K562 treated with DMSO at 1 percent for 24 hours (cell line): ENCODE results near the gene PCDHGB5. TPM values are rescaled to one million over a fixed set of nuclear protein-coding genes. Genes with fewer than 3 reads are reported as not detected.

Experiments used
- total RNA-seq: library from RNA; unstranded; fragments of 300-600 nt; gene quantifications from 2 replicates; pipeline ENCODE4 v1.2.3, GENCODE V29; 2022; ENCODE audit warnings: low read depth; ENCODE audit not compliant: insufficient read depth

PCDHGB5 gene
- total RNA-seq, 1 experiment from 2014 or later = 0.42 TPM

DNA sequence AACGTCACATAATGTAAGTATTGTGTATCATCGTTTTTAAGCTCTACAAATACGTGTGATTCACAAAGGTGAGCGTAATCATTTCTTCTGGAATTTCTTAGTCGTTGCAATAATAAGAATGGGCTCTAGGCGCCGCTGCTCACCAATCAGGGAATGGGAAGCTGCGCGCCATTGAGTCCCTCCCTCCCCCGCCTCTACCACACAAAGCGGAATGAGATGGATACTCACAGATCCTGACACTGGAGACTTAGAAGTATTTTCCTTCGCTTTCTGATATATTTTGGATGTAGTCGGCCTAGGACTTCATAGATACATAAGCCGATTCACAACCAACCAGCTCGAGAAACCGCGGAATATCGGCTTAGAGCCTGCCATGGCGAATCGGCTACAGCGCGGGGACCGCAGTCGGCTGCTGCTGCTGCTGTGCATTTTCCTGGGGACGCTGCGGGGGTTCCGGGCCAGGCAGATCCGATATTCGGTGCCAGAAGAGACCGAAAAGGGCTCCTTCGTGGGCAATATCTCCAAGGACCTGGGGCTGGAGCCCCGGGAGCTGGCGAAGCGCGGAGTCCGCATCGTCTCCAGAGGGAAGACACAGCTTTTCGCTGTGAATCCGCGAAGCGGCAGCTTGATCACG is 23.2 kb downstream of the PCDHGB5 start, which contains the start of gene PCDHGA11:
TSS of gene PCDHGA11 (plus strand) at position 197 of the 634 bp plus-strand sequence. CDS start at position 374, 177 bp downstream.

GRCh38 chr5:141430332-141431113 is 32.8 kb downstream of the PCDHGB5 start, which contains the start of gene PCDHGA12:
Gene PCDHGA12, plus strand, starts transcription at chr5:141430507. Its CDS starts 253 bp downstream, at chr5:141430760.

Other genes with a start within 250 kb of the PCDHGB5 start
- not detected in 2 replicates for gene PCDHB6, start 247.9 kb upstream of the PCDHGB5 start, total RNA-seq
- gene PCDHB7, start 225.3 kb upstream of the PCDHGB5 start, total RNA-seq = 0.06 TPM in 1 of 2 replicates, not detected in the other
- 0.09 TPM in 1 of 2 replicates, not detected in the other for gene PCDHB8, start 220.2 kb upstream of the PCDHGB5 start, total RNA-seq
- gene PCDHB16, start 215.6 kb upstream of the PCDHGB5 start, total RNA-seq = not detected in 2 replicates
- gene PCDHB9, start 210.8 kb upstream of the PCDHGB5 start, total RNA-seq = not detected in 2 replicates
- not detected in 2 replicates for gene PCDHB10, start 205.6 kb upstream of the PCDHGB5 start, total RNA-seq
- gene PCDHB11, start 198.3 kb upstream of the PCDHGB5 start, total RNA-seq = 0.13 TPM in 1 of 2 replicates, not detected in the other
- not detected in 2 replicates for gene PCDHB12, start 189.2 kb upstream of the PCDHGB5 start, total RNA-seq
- 0.16 and 0.22 TPM in 2 replicates for gene PCDHB13, start 184.0 kb upstream of the PCDHGB5 start, total RNA-seq
- 0.21 TPM in 1 of 2 replicates, not detected in the other for gene PCDHB14, start 174.6 kb upstream of the PCDHGB5 start, total RNA-seq
- gene PCDHB15, start 152.6 kb upstream of the PCDHGB5 start, total RNA-seq = 0.35 and 0.52 TPM in 2 replicates
- gene SLC25A2, start 93.9 kb upstream of the PCDHGB5 start, total RNA-seq = not detected in 2 replicates
- 95.8 and 97.2 TPM in 2 replicates for gene TAF7, start 77.2 kb upstream of the PCDHGB5 start, total RNA-seq
- gene PCDHGA1, start 67.4 kb upstream of the PCDHGB5 start, total RNA-seq = 0.16 and 0.29 TPM in 2 replicates
- 0.54 and 0.63 TPM in 2 replicates for gene PCDHGA2, start 59.2 kb upstream of the PCDHGB5 start, total RNA-seq
- 0.50 and 0.89 TPM in 2 replicates for gene PCDHGA3, start 54.1 kb upstream of the PCDHGB5 start, total RNA-seq
- gene PCDHGB1, start 47.8 kb upstream of the PCDHGB5 start, total RNA-seq = 0.43 and 0.52 TPM in 2 replicates
- 0.52 and 1.2 TPM in 2 replicates for gene PCDHGA4, start 42.9 kb upstream of the PCDHGB5 start, total RNA-seq
- gene PCDHGB2, start 38.0 kb upstream of the PCDHGB5 start, total RNA-seq = 0.51 and 0.63 TPM in 2 replicates
- 0.22 and 0.44 TPM in 2 replicates for gene PCDHGA5, start 33.8 kb upstream of the PCDHGB5 start, total RNA-seq
- 0.51 and 0.56 TPM in 2 replicates for gene PCDHGB3, start 27.7 kb upstream of the PCDHGB5 start, total RNA-seq
- 0.27 and 0.39 TPM in 2 replicates for gene PCDHGA6, start 24.1 kb upstream of the PCDHGB5 start, total RNA-seq
- gene PCDHGA7, start 15.2 kb upstream of the PCDHGB5 start, total RNA-seq = 0.37 TPM in 2 replicates
- gene PCDHGB4, start 10.2 kb upstream of the PCDHGB5 start, total RNA-seq = 0.12 and 0.16 TPM in 2 replicates
- 0.43 and 0.49 TPM in 2 replicates for gene PCDHGA8, start 5.3 kb upstream of the PCDHGB5 start, total RNA-seq
- 0.17 TPM in 1 of 2 replicates, not detected in the other for gene PCDHGA9, start 4.8 kb downstream of the PCDHGB5 start, total RNA-seq
- gene PCDHGB6, start 10.1 kb downstream of the PCDHGB5 start, total RNA-seq = 0.16 and 0.27 TPM in 2 replicates
- 0.07 TPM in 1 of 2 replicates, not detected in the other for gene PCDHGA10, start 15.0 kb downstream of the PCDHGB5 start, total RNA-seq
- gene PCDHGB7, start 19.7 kb downstream of the PCDHGB5 start, total RNA-seq = not detected in 2 replicates
- 0.15 TPM in 1 of 2 replicates, not detected in the other for gene PCDHGA11, start 23.1 kb downstream of the PCDHGB5 start, total RNA-seq
- gene PCDHGA12, start 32.6 kb downstream of the PCDHGB5 start, total RNA-seq = 0.06 TPM in 1 of 2 replicates, not detected in the other
- gene PCDHGC3, start 78.0 kb downstream of the PCDHGB5 start, total RNA-seq = not detected in 2 replicates
- not detected in 2 replicates for gene PCDHGC4, start 87.1 kb downstream of the PCDHGB5 start, total RNA-seq
- gene PCDHGC5, start 91.1 kb downstream of the PCDHGB5 start, total RNA-seq = not detected in 2 replicates
- gene DIAPH1, start 221.1 kb downstream of the PCDHGB5 start, total RNA-seq = 160 and 183 TPM in 2 replicates
- gene HDAC3, start 238.9 kb downstream of the PCDHGB5 start, total RNA-seq = 111 and 114 TPM in 2 replicates
- gene RELL2, start 239.1 kb downstream of the PCDHGB5 start, total RNA-seq = 9.6 and 9.8 TPM in 2 replicates